DMS53 (cell line): ENCODE data around the gene RUFY1.
"Not testable (repeated sequence)": the region's sequence is repeated elsewhere in the genome, so short reads cannot be mapped to it uniquely, and the experiment has no call there.

Source experiments
- DNase-seq: peaks from one replicate; lab custom pipeline; 2025; lab: John Stamatoyannopoulos, UW

The RUFY1 gene

GRCh38 chr5:179623003-179623905 lies 72.9 kb downstream of the RUFY1 start, which contains the start of gene HNRNPH1:
HNRNPH1 (minus strand) TSS chr5:179623671; CDS start chr5:179623133, 538 bp downstream.
- peak; percentile 99 for DNase-seq

GRCh38 chr5:179623906-179624741 lies 73.8 kb downstream of the RUFY1 start:
- DNase-seq = peak; percentile 92

- peak; percentile 68 for DNase-seq
Measured at GRCh38 chr5:179624841-179625271, 74.5 kb downstream of the RUFY1 start.

- DNase-seq = peak; percentile 39
Measured at GRCh38 chr5:179633501-179634369, 83.4 kb downstream of the RUFY1 start.

- not testable (repeated sequence) for DNase-seq
Measured at GRCh38 chr5:179634370-179635172, 84.2 kb downstream of the RUFY1 start.

GRCh38 chr5:179639296-179639695 lies 88.9 kb downstream of the RUFY1 start:
- not testable (repeated sequence) for DNase-seq

GRCh38 chr5:179641745-179642144 lies 91.4 kb downstream of the RUFY1 start:
- DNase-seq = not testable (repeated sequence)

- DNase-seq = not testable (repeated sequence)
Measured at GRCh38 chr5:179642626-179643025, 92.3 kb downstream of the RUFY1 start.

GRCh38 chr5:179643141-179643920 lies 93.0 kb downstream of the RUFY1 start:
- not testable (repeated sequence) for DNase-seq

- DNase-seq = not testable (repeated sequence)
Measured at GRCh38 chr5:179644766-179645165, 94.4 kb downstream of the RUFY1 start.

GRCh38 chr5:179648410-179648809 lies 98.1 kb downstream of the RUFY1 start:
- no peak for DNase-seq

GRCh38 chr5:179649166-179649703 lies 98.9 kb downstream of the RUFY1 start:
- DNase-seq = not testable (repeated sequence)

GRCh38 chr5:179650245-179650644 lies 99.9 kb downstream of the RUFY1 start:
- DNase-seq = not testable (repeated sequence)

- DNase-seq = not testable (repeated sequence)
Measured at GRCh38 chr5:179653135-179653534, 102.8 kb downstream of the RUFY1 start.

- not testable (repeated sequence) for DNase-seq
Measured at GRCh38 chr5:179657302-179658178, 107.2 kb downstream of the RUFY1 start.

GRCh38 chr5:179658179-179658856 lies 108.0 kb downstream of the RUFY1 start:
- peak; percentile 55 for DNase-seq
